Measurements from ENCODE around the gene MNX1. TPM values are rescaled to one million over a fixed set of nuclear protein-coding genes. Genes with fewer than 3 reads are reported as not detected.
A peak's percentile ranks its signal among the peaks of the same experiment; 100 is the strongest.

The MNX1 gene
- total RNA-seq, 2 experiments from 2014 or later = not detected

- Mint-ChIP-seq H3K36me3 (no peaks in the 10 kb centered on the region), H3K27ac (no peak overlapping the region), H3K4me3 (no peak overlapping the region), H3K4me1 (peaks cover 20% of the 10 kb centered on the region), H3K9me3 (no peaks in the 10 kb centered on the region), H3K27me3 (peaks cover 89% of the 10 kb centered on the region)
- DNase-seq = no peak
Observed at GRCh38 chr7:157021871-157022680, 11.6 kb upstream of the MNX1 start.

DNA sequence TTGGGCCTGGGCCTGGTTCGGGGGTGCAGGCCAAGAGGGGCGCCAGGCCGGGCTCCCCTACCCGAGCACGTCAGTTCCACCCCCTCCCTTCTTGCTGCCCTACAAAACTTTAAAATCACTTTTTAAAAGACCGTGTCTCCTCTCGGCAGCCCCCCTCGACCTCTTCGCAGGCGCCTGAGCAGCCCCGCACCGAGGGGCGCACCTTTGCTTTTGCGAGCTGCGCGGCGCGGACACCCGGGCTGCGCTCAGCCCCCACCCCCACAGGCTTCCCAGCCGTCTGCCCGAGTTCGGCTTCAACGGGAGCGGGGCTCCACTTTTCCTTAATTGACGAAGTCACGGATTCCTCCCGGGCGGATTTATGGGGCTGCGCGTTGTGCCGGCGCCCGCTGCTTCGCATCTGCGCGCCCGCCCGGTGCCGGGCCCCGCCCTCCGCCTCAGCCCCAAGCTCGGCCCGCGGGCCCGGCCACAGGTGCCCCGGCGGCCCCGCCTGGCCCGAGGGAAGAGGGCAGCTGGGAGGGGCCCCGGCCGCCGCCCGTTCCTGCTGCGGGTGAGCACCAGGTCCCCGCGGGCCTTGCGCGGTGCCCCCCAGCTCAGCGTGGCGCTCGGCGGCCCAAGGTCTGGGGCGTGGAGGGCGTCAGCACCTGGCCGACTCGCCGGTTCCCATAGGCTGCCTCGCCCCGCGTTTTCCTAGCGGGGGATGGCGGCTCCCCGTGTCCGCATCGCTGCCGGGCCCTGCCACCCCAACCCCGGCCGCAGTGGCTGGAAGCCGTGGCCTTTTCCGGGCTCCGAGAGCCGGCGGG, 10.8 kb upstream of the MNX1 start:
- peaks cover 89% of the 10 kb centered on the region for H3K27me3 Mint-ChIP-seq
- H3K4me3 Mint-ChIP-seq = no peak overlapping the region
- no peak for DNase-seq

DNA sequence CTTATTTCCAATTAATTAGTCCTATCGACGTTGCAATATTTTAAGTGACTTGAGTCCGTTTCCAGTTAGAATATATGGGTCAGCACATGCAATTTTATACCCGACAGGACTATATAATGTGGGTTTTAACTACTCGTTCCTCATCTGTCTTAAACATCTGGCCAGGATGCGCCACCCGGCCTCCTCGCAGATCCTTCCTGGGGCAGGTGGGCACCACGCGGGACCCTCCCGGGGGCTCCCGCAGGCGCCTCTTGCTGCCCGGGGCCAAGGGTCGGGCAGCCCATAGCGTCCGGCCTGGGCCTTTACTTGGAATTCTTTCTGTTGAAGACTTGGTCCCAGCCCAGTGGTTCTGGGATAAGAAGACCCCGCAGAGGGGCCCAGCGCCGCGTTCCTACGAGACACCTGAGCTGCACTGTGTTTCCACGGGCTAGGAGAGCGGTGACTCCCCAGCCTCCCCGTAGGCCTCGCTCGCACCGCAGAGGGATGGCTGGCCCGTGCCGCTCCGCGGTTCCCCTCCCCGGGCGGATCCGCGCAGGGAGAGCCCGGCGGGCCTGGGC, 10.1 kb upstream of the MNX1 start:
- H3K9me3 Mint-ChIP-seq = no peaks in the 10 kb centered on the region
- H3K4me3 Mint-ChIP-seq = no peak overlapping the region
- H3K27ac Mint-ChIP-seq = no peak overlapping the region
- peaks cover 89% of the 10 kb centered on the region for H3K27me3 Mint-ChIP-seq
- no peaks in the 10 kb centered on the region for H3K36me3 Mint-ChIP-seq
- DNase-seq = no peak
- H3K4me1 Mint-ChIP-seq = peaks cover 31% of the 10 kb centered on the region

More for the DNA sequence above, 10.8 kb upstream of the MNX1 start:
- no peaks in the 10 kb centered on the region for H3K9me3 Mint-ChIP-seq
- no peaks in the 10 kb centered on the region for H3K36me3 Mint-ChIP-seq
- H3K4me1 Mint-ChIP-seq = peaks cover 28% of the 10 kb centered on the region
- no peak overlapping the region for H3K27ac Mint-ChIP-seq

DNA sequence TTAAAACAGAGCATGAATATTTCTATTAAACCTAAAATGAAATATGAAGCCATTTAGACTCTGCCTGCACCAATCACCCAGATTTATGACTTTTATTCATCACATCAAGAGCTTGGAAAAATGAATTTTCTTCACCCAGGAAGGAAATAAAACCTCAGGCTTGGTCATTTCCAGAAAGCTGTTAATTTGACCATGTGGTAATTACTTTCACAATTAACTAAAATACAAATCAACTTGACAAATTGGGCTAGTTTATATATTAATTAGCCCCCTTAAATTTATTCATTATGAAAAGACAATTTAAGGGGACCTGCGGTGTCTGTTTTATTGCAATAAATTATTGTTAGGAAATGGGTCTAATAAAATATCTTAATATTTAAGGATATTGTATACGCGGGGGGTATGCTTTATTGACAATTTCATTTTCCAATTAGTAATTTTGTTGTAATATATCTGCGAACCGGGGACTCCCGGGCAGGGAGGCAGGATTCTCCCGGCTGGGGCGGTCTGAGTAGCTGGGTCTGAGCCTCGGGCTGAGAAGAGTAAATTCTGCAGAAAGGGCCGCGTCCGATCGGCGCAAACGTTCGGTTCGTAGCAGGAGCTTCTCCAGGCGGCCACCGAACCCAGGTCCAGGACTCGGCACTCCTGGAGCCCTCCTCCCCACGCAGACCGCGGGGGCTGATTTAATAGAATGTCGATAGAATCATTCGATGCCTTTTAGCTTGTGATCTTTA, 9.4 kb upstream of the MNX1 start:
- peaks cover 89% of the 10 kb centered on the region for H3K27me3 Mint-ChIP-seq
- H3K4me3 Mint-ChIP-seq = no peak overlapping the region
- no peak for DNase-seq
- H3K36me3 Mint-ChIP-seq = no peaks in the 10 kb centered on the region
- H3K9me3 Mint-ChIP-seq = no peaks in the 10 kb centered on the region
- H3K27ac Mint-ChIP-seq = no peak overlapping the region
- H3K4me1 Mint-ChIP-seq = peaks cover 31% of the 10 kb centered on the region

DNA sequence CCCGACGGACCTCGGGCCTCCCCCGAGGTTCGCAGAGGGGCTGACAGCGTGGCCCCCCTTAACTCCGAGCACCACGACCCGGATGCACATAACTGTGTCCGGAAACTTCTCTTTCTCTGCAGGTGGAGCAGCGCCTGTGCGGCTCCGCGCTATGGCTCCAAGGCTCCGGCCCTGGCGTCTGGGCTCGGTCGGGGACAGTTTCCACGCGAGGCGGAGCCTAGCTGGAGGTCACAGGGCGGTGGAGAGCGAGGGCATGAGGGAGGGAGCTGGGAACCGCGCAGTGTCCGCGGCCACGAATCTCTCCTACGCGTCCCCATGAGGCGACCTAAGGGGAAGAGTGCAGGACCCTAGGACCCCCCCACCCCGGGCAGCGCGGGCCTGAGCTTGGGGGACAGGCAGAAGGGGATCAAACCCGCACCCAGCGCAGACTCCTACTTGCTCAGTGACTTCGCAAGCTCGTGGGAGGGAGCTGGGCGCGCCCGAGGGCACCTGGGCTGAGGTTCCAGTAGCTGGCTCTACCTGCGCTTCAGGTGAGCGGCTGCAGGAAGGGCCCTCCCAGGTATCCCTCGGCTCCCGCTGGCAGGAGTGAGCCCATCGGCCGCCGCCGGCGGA, 8.6 kb upstream of the MNX1 start:
- Mint-ChIP-seq H3K4me3 (peak overlapping the region; percentile 73), H3K27ac (no peak overlapping the region), H3K36me3 (no peaks in the 10 kb centered on the region), H3K9me3 (no peaks in the 10 kb centered on the region), H3K4me1 (peaks cover 31% of the 10 kb centered on the region), H3K27me3 (peaks cover 89% of the 10 kb centered on the region)
- no peak for DNase-seq

- H3K4me1 Mint-ChIP-seq = peaks cover 31% of the 10 kb centered on the region
- no peak for DNase-seq
- peak overlapping the region; percentile 19 for H3K4me3 Mint-ChIP-seq
- H3K27ac Mint-ChIP-seq = no peak overlapping the region
- no peaks in the 10 kb centered on the region for H3K9me3 Mint-ChIP-seq
- H3K36me3 Mint-ChIP-seq = no peaks in the 10 kb centered on the region
- H3K27me3 Mint-ChIP-seq = peaks cover 89% of the 10 kb centered on the region
Observed at GRCh38 chr7:157018328-157018996, 8.0 kb upstream of the MNX1 start.

DNA sequence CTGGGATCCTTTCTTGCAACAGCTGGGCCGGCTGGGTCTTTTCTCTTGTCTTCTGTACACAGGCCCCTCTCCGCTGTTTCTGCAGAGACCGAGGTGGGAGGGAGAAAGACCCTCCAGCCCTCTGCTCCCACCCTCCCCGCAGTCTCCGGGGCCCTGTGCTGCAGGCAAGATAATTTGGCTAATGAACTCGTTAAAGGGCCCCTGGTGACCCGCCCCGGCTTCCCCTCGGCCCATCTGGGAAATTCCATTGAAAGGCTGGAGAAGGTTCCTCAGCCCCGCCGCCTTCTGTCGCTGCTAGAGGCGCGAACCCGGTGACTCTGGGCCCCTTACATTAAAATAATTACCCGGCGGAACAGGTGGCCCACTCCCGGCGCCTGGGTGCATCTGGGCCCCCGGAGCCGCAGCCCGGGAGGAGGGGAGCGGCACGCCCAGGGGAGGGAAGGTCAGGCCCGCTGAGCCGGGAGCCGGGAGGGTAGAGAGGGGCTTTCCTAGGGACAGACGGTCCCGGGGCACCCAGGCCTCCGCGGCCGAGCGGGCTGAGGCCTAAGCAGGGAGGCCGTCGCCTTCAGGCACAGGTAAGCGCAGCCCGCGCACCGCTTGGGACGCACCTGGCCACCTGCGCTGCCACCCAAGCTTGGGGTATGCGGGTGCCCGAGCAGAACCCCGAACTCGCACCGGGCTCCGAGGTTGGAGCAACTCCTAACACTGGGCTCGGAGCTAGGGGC, 7.3 kb upstream of the MNX1 start:
- no peak overlapping the region for H3K4me3 Mint-ChIP-seq
- H3K36me3 Mint-ChIP-seq = no peaks in the 10 kb centered on the region
- H3K9me3 Mint-ChIP-seq = no peaks in the 10 kb centered on the region
- peaks cover 30% of the 10 kb centered on the region for H3K4me1 Mint-ChIP-seq
- no peak overlapping the region for H3K27ac Mint-ChIP-seq
- no peak for DNase-seq
- peaks cover 89% of the 10 kb centered on the region for H3K27me3 Mint-ChIP-seq

DNA sequence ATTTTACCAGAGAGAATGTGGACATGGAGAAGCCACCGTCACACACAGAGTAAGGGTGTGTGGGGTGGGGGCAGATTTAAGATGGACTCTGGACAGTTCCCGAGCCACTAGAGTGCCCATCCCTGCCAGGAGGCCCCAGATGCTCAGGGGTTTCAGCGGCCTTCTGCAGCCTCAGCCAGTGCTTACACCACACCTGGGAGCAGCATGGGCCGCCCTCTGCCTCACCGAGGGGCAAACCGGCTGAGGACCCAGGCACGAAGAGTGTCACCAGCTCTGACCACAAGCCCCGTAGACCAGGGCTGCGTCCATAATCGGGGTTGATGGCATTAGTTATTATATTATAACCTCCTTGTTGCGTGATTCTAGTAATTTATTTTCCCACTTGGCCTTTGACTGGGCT, 6.7 kb upstream of the MNX1 start:
- Mint-ChIP-seq H3K27me3 (peaks cover 89% of the 10 kb centered on the region), H3K4me1 (peaks cover 25% of the 10 kb centered on the region), H3K27ac (no peak overlapping the region), H3K4me3 (no peak overlapping the region), H3K9me3 (no peaks in the 10 kb centered on the region), H3K36me3 (no peaks in the 10 kb centered on the region)
- no peak for DNase-seq

DNA sequence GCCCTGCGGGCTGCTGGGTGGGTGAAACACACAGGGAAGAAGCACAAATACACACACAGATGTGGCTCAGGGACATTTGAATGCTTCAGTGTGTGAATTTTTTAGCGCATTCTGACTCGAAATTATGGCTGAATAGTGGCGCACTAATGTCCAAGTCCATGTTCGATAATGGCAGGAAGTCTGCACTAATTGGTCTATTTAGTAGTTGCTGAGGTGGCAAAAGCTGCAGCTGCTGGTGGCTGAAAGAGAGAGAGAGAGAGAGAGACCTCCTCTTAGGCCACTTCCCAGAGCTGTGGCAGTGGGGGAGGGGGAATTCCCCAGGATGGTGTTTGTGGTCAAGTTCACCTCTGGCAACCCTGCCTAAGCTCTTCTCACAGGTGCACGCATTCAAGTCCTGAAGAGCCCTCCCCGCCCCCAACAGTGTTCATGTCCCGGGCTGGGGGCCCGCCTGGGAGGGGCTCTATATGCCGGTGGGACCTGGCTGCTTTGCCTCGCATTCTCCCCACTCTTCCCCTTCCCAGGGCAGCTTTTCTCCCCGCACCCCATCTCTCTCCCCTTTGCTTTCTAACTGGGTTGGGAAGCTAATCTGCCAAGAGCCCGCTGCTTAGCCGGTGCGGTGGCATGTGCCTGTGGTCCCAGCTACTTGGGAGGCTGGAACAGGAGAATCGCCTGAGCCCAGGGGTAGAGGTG, 6.0 kb upstream of the MNX1 start:
- Mint-ChIP-seq H3K27ac (no peak overlapping the region), H3K4me3 (no peak overlapping the region), H3K27me3 (peaks cover 91% of the 10 kb centered on the region), H3K9me3 (no peaks in the 10 kb centered on the region), H3K36me3 (no peaks in the 10 kb centered on the region), H3K4me1 (peaks cover 31% of the 10 kb centered on the region)
- DNase-seq = peak; percentile 72

- H3K27ac Mint-ChIP-seq = no peak overlapping the region
- peaks cover 33% of the 10 kb centered on the region for H3K4me1 Mint-ChIP-seq
- no peak for DNase-seq
- H3K36me3 Mint-ChIP-seq = no peaks in the 10 kb centered on the region
- no peaks in the 10 kb centered on the region for H3K9me3 Mint-ChIP-seq
- H3K4me3 Mint-ChIP-seq = no peak overlapping the region
- peaks cover 93% of the 10 kb centered on the region for H3K27me3 Mint-ChIP-seq
Observed at GRCh38 chr7:157016024-157016351, 5.5 kb upstream of the MNX1 start.

GRCh38 chr7:157014635-157015555, 4.4 kb upstream of the MNX1 start:
- H3K9me3 Mint-ChIP-seq = no peaks in the 10 kb centered on the region
- no peak overlapping the region for H3K4me3 Mint-ChIP-seq
- peaks cover 29% of the 10 kb centered on the region for H3K4me1 Mint-ChIP-seq
- H3K27ac Mint-ChIP-seq = no peak overlapping the region
- no peaks in the 10 kb centered on the region for H3K36me3 Mint-ChIP-seq
- no peak for DNase-seq
- peaks cover 87% of the 10 kb centered on the region for H3K27me3 Mint-ChIP-seq

- no peak for DNase-seq
- Mint-ChIP-seq H3K9me3 (no peaks in the 10 kb centered on the region), H3K4me1 (peaks cover 31% of the 10 kb centered on the region), H3K36me3 (no peaks in the 10 kb centered on the region), H3K27ac (no peak overlapping the region), H3K4me3 (no peak overlapping the region), H3K27me3 (peaks cover 84% of the 10 kb centered on the region)
Observed at GRCh38 chr7:157013602-157014549, 3.4 kb upstream of the MNX1 start.

Data from activated naive CD8-positive, alpha-beta T cell treated with anti-CD3 and anti-CD28 coated beads for 36 hours (primary cell).